RPMI8226 (cell line): ENCODE results near the gene SP3.
A peak's percentile ranks its signal among the peaks of the same experiment; 100 is the strongest.

Source experiments
- DNase-seq: peaks from one replicate; pipeline ENCODE4 v3.0.0-alpha.2; 2015

The SP3 gene

GRCh38 chr2:173993459-173993858 lies 28.3 kb upstream of the SP3 start:
- no peak for DNase-seq

- no peak for DNase-seq
Observed at GRCh38 chr2:173991856-173992588, 26.8 kb upstream of the SP3 start.

- peak; percentile 75 for DNase-seq
Observed at GRCh38 chr2:173990970-173991819, 26.0 kb upstream of the SP3 start.

- no peak for DNase-seq
Observed at GRCh38 chr2:173990245-173990644, 25.1 kb upstream of the SP3 start.

- peak; percentile 7 for DNase-seq
Observed at GRCh38 chr2:173989884-173990215, 24.7 kb upstream of the SP3 start.

- peak; percentile 18 for DNase-seq
Observed at GRCh38 chr2:173989160-173989883, 24.1 kb upstream of the SP3 start.

- no peak for DNase-seq
Observed at GRCh38 chr2:173986805-173987204, 21.6 kb upstream of the SP3 start.

GRCh38 chr2:173985605-173985992 lies 20.4 kb upstream of the SP3 start:
- DNase-seq: no peak

- no peak for DNase-seq
Observed at GRCh38 chr2:173984866-173985604, 19.9 kb upstream of the SP3 start.

GRCh38 chr2:173983391-173983871 lies 18.3 kb upstream of the SP3 start:
- DNase-seq: no peak

GRCh38 chr2:173982918-173983317 lies 17.7 kb upstream of the SP3 start:
- no peak for DNase-seq

- no peak for DNase-seq
Observed at GRCh38 chr2:173982182-173982714, 17.1 kb upstream of the SP3 start.

- DNase-seq: no peak
Observed at GRCh38 chr2:173981520-173981919, 16.3 kb upstream of the SP3 start.

GRCh38 chr2:173979751-173980351 lies 14.7 kb upstream of the SP3 start:
- no peak for DNase-seq

- no peak for DNase-seq
Observed at GRCh38 chr2:173978447-173978846, 13.3 kb upstream of the SP3 start.

GRCh38 chr2:173972636-173973035 lies 7.5 kb upstream of the SP3 start:
- no peak for DNase-seq

- no peak for DNase-seq
Observed at GRCh38 chr2:173972165-173972564, 7.0 kb upstream of the SP3 start.

- DNase-seq: no peak
Observed at GRCh38 chr2:173970516-173970924, 5.3 kb upstream of the SP3 start.

GRCh38 chr2:173969886-173970285 lies 4.7 kb upstream of the SP3 start:
- no peak for DNase-seq

GRCh38 chr2:173968551-173968950 lies 3.4 kb upstream of the SP3 start:
- DNase-seq: no peak

- DNase-seq: no peak
Observed at GRCh38 chr2:173966274-173967098, 1.3 kb upstream of the SP3 start.
